Activated CD4-positive, alpha-beta T cell treated with anti-CD3 and anti-CD28 coated beads for 1 hour (primary cell): ENCODE data around the gene CALML6.

Experiments used
- DNase-seq: peaks from one replicate; pipeline ENCODE4 v3.0.0-alpha.2; 2020

Gene CALML6

DNA sequence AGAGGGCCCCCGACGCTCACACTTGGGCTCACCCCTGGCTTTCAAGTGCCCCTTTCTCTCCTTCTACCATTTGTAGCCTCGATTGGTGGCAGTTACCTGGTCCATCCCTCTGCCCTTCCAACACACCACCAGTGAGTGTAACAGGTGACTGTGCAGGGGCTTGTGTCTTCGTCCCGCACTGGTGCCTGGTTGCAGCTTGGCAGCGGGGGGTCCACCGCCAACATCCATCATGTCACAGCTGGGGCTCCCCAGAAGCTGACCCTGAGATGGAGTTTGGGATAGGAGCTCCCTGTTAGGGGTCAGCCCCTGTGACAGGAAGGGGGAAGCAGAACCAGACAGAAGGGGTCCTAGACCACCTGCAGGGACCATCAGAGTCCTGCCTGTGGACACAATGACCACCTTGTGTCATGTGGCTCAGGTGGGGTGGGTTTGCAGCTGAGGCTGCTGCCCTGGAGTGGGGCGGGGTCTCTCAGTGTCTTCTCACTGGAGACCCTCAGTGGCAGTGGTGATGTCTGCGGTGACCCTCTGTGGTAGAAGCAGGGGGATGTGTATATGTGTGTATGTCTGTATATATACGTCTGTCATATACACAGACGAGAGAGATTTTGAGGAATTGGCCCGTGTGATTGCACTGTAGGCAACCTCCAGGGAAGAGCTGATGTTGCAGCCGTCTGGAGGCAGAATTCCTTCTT is 3.6 kb upstream of the CALML6 start:
- DNase-seq = no peak

DNA sequence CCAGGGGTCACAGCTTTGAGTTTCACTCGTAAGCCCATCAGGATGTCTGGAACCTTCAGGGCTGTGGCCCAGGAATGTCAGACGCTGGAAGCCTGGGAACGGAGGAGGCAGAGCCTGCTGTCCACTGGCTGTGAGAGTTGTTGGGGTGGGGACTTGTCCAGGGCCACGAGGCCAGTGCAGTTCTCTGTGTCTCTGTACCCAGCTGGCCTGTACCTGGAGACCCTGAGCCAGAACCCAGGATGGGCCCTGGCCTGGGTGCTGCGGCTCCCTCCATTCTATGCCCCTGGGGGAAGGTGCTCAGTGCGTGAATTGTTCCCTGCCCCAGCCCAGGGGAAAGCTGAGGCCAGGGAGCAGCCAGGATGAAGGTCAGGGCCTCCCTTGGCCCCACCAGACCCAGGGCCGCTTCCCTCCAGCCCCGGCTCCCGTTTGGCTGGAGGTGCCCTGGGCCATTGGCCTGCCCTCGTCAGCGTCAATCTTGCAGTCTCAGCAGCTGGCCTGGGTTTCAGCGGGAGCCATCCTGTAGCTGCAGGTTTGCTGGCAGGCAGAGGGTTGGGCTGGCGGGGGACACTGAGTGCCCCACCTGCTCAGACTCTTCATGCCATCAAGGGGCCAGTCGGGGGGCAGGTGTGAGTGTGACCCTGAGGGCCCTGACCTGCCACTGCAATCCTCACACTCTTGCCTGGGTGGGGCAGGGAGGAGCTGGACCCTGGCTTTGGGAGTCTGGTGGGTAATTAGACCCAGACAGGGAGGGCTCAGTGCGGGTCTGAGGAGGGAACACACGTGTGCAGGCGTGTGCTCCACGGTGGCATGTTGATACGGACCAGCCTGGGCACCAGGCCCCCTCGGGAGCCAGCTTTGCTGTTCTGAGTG is 724 bp upstream of the CALML6 start:
- DNase-seq = no peak

DNA sequence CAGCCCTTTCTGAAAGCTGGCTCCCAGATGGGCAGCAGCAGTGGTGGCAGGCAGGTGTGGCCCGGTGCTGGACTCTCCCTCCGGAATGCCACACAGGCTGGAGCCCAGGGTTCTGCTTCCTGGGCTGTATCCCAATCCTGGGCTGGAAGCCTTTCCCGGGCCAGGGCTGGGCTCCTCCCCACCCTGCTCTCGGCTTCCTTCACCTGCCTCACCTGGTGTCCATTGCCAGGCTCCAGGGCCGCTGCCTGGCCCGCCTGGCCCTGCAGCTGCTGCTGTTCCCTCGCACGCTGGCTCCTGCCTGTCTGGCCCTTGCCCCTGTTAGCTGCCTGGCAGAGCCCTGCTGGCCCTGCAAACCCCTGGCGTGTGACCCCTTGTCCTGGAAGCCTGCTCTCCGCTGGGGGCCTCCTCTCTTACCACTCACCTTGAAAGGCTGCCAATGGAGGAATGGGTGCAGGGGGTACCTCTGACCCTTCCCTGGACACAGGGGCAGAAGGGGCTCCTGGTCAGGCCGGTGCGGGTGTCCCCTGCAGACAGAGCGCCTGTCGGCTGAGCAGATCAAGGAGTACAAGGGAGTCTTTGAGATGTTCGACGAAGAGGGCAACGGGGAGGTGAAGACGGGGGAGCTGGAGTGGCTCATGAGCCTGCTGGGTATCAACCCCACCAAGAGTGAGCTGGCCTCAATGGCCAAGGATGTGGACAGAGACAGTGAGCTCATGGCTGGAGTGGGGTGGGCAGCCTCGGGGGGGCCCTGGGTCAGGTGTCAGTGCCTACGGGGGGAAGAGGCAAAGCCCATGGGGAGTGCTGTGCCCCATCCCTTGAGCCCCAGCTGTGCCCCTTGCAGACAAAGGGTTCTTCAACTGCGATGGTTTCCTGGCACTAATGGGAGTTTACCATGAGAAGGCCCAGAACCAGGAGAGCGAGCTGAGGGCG is 1.1 kb downstream of the CALML6 start:
- DNase-seq = no peak

DNA sequence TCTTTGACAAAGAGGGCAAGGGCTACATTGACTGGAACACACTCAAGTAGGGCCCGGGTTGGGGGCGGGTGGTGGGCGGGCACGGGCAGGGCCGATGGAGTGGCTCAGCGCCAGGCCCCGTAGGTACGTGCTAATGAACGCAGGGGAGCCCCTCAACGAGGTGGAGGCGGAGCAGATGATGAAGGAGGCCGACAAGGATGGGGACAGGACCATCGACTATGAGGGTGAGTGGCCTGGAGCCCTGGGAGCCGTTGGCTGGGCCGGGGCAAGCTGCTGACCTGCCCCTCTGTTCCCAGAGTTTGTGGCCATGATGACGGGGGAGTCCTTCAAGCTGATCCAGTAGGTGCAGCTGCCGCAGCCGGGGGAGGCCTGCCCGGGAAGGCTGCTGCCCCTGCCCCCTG is 1.8 kb downstream of the CALML6 start:
- DNase-seq = no peak

DNA sequence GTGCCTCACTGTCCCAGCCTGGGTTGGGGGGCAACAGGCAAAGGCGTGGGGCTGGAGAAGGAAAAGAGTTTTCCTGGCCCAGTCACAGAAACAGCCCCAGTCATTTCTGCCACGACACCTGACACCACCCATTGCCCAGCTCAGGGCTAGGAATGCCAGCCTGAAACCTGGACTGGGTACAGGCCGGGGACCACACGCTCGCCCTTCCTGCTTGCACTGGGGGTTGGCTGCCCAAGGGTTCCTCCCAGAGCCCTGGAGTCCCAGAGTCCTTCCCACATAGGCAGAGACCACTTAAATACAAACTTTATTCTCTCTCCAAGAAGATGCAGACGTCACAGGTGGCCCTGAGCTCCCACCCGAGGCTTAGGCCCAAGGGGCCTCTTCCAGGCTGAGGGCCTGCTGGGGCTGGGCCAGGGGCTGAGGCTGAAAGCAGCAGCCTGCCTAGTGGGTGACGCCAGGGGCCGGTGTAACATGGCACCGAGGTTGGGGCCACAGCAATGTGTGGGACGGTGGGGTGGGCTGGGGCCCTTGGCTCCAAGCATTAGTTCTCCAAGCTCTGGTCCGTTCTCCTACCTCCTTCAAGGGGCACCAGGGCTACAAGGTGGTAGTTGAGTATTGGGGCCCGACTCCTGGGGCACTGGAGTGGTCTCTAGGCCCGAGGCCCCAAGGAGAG is 2.4 kb downstream of the CALML6 start:
- DNase-seq = no peak

DNA sequence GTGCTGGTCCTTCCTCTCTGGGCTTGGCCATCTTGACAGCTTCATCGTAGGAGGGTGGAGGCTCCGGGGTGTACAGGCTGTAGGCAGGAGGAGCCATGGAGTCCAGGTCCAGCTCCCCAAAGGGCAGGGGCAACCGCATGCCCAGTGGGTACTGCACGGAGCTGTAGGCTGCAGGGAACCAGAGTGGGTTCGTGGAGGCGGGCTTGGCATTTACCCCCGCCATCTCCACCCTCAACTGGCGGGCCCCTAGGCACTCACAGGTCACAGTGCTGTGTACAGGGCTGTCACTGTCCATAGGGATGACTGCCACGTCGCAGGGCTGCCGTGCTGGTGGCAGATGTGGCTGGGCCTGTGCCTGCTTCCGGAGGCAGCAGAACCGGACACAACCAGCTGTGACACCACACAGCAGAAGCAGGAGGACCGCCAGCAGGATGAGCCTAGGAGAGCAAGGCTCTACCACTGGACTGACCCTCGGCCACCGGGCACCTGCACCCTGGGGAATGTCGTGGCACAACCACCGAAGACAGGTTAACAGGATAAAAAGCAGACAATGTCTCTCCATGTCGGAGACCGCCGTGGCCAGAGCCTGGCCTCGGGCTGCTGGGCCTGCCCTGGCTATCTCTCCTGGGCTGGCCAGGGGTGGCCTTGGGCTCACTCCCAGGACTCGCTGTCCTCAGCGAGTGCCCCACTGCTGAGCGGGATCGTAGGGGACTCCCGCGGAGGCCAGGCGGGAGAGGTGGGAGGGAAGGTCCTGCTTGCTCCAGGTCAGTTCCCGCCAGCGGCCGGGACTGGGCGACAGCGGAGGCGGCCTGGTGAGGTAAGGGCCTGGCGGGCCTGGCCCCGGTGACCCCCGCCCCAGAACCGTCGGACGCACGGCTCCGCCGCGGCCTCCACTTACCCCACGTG is 3.2 kb downstream of the CALML6 start:
- no peak for DNase-seq

DNA sequence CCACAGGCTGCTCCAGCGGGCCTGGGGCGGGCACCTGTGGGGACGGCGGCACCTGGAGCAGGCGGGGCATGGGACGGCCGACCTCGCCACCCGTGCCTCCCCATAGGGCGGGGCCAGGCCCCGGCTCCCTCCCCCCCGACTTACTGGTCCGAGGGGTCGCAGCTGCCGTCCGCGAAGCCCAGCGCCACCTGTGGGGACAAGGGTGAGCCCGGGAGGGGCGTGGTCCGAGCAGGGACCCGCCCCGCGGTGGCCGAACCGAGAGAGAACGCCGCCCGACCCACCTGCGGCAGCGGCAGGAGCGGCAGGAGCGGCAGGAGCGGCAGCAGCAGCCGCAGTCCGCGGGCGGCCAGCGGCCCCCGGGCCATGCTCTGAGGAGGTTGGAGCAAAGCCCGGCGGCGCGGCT is 3.8 kb downstream of the CALML6 start, which contains the start of gene TMEM52:
Gene TMEM52 (minus strand): TSS at position 379 of the 403 bp plus-strand sequence. CDS start 14 bp downstream, at position 365.
- no peak for DNase-seq

DNA sequence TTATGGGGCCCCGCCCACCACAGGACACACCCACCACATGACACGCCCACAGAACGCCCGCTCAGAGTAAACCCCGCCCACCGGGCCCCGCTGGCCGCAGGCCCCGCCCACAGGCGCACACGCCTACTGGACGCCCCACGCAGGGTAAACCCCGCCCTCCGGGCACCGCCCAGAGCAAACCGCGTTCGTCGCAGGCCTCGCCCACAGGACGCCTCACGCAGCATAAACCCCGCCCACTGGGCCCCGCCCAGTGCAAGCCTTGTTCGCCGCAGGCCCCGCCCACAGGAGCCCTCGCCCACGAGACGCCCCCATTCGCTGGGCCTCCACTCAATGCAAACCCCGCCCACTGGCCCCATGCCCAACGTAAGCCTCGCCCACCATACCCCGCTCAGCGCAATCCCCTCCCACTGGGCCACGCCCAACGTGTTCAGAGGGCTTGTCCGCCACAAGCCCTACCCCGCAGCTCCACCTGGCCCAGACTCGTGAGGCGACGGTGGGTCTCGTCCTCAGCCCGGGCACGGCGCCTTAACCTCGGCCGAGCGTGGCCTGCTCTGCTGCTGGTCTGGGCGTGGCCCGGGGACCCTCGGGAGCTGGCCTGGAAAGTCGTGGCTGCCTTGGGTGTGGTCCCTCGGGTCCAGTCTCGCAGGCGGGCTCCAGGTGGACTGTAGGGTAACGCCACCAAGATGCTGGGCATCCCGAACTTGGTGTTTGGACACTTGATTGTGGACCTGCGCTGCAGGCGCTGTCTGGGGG is 4.4 kb downstream of the CALML6 start:
- DNase-seq = peak; percentile 99

DNA sequence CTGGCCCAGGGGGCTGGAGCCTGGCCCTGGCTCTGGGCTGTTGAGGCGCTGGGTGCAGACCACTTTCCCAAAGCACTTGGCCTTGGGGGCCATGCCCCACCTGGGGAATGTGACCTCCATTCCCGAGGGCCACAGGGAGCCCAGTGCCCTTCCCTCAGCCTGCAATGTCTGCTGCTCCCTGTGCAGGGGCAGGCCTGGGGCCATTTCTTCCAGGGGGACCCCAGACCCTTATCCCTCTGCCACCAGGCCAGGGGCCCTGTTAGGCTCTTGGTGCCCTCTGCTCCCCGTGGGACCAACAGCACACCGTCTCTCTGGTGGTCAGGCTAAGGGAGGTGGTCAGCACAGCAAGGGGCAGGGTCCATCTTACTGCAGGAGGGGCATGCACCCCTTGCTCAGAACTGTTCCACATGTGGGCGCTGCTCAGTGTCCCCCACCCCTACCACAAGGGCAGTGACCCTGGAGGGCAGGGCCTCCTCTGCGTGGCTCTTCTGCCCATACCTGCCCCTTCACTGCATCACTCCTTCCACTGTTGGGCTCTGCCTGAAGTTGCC is 5.1 kb downstream of the CALML6 start:
- no peak for DNase-seq

DNA sequence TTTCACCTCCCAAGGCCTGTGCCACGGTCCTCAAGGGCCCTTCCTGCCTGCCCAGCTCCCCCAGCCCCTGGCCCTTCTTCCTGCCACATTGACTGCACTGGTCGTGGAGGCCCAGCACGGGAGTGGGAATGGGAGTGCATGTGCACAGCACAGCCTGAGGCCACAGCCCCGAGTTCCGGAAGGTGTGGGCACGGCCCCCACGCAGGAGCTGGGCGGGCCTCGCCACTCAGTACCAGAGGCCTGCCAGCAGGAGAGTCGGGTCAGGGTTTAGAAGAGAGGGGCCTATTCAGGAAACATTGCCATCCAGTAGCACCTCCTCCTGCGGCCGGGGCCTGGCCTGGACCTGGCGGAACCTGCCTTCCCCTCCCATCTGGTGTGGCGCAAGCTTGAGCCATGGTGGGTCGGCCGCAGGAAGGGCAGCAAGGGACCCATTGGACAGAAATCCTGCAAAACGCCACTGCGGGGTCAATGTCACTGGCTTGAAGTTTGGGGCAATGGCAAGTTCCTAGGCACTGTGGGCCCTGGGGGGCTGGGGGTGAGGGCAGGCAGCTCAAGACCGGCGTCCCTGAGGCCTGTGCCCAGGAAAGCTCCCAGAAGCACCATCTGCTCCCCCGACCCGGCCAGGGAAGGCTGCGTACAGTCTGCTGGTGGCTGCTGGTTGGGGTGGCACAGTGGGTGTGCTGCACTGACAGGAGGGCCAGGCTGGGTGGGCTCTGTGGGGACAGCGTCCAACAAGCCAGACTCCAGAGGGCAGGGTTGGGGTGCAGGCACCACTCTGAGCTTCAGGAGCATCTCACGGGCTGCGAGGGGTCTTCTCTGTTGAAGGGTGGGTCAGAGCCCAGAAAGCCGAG is 5.8 kb downstream of the CALML6 start:
- DNase-seq = no peak

DNA sequence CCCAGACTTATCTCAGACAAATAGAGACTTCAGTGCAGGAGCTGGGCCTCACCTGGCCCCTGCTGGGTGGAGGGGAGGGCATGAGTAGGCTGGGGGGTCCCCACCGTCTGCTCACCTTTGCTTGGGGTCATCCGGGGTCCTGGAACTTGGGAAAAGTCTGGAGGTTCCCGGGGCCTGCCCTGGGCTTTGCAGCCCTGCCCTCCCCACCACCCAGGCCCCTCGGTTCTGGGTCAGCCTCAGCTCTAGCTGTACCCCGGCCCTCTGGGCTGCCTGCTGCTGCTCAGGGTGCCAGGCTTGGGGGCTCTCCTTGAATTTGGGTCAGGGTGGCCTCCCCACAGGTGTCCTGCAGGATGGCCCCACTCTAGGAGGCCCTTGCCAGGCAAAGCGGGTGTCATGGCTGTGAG is 6.4 kb downstream of the CALML6 start:
- DNase-seq = no peak

DNA sequence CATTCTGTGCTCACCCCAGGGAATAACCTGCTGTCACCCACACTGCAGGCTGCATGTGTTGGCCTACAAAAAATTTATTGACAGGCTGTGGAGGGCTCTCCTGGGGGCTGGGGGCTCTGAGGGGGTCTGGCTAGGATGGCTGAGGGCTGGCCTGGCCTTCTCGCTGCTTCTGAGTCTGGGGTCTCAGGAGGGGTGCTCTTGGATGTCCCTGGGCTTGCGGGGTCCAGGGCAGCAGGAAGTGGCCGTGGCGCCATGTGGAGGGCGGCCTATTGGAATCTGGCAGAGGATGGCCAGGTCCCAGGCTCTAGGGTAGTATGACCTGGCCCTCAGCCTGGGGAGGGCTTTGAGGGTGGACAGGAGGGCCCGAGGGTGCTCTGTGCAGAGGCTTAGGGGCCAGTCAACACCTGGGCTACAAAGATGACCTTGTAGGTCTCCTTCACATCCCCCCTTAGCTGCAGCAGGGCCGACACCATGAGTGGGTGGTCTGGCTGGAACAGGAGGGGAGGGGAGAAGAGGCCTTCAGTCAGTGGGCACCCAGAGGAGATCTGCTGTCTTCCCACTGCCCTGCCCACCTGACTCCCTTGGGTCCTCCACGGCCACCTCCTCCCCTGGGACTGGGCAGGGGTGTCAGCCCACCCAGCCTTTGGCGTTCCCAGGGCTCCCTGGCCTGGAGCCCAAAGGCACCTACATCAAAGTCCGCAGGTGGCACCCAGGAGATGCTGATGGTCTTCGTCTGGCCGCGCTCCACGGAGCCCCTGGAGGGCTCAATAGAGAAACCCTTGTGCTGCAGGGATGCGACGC is 7.0 kb downstream of the CALML6 start:
- no peak for DNase-seq

DNA sequence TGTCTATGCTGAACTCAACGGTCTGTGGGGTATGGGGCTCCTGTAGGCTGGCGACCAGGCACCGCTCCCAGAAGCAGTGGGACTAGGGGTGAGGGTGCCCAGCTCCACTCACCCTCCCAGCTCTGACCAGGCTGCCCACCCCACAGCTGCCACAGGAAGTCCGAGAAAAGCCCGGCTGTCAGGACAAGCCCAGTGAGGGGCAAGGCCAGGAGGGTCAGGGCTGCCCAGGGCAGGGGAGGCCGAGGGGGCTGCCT is 7.6 kb downstream of the CALML6 start:
- DNase-seq = no peak

DNA sequence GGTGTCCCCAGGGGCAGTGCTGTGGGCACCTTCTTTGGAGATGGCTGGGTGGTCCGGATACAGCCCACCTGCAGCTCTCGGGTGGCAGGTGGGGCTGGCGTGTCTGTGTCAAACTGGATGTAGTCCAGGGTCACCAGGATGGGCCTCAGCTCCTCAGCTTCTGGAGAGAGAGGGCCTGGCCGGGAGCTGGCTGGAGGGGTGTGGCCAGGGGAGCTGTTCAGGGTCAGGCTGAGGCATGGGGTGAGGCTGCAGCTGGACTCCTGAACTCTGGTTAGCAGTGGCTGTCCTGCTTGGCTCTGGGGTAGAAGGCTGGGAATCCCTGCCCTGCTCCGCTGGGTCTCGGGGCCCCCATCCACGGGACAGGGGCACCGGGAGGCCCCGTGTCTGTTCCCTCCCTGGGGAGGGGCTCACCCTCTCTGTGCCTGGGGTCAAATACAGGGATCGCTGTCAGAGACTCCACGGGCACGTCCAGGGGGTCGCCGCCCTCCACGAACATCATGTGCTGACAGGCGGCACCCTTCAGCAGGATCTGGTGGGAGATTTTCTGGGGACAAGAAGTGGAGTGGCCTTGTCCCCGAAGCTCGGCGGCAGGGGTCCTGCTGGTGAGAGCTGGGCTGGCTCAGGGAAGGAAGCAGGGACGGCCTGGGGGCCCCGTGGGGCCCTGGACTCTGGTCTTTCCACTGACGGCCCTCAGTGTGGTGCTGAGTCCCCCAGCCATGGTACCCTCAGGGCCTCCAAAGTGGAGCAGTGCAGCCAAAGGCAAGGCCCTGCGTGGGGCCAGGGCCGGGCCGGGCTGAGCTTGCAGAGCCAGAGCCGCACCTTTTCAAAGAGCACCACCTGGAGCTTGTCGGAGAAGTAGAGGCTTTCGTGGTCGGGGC is 8.1 kb downstream of the CALML6 start:
- no peak for DNase-seq

DNA sequence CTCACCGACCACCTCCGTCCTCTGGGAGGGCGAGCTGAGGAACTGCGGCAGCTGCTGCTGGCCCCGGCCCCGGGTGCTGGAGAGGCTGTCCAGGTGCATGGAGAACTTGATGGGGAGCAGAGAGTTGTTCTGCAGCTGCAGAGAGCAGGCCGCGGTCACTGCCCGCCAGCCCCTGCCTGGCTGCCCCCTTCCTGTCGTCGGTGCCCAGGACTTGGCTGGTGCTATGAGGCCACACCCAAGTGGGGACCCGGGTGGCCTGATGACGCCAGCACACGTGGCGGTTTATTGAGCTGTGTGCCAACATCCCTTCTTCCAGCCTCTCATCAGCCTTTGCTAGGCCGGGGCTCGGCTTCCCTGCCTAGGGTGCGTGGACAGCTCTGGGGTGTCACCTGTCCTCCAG is 9.3 kb downstream of the CALML6 start:
- DNase-seq = no peak

DNA sequence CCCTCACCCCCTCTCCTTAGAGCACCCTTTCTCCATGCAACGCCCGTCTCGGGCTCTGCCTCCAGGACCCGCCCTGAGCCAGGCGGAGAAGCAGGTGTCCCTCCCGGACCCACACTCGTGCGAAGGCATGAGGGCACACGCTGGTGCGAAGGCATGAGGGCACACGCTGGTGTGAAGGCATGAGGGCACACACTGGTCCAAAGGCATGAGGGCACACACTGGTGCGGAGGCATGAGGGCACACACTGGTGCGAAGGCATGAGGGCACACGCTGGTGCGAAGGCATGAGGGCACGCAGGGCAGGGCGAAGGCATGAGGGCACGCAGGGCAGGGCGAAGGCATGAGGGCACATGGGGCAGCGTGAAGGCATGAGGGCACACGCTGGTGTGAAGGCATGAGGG is 9.8 kb downstream of the CALML6 start:
- no peak for DNase-seq

DNA sequence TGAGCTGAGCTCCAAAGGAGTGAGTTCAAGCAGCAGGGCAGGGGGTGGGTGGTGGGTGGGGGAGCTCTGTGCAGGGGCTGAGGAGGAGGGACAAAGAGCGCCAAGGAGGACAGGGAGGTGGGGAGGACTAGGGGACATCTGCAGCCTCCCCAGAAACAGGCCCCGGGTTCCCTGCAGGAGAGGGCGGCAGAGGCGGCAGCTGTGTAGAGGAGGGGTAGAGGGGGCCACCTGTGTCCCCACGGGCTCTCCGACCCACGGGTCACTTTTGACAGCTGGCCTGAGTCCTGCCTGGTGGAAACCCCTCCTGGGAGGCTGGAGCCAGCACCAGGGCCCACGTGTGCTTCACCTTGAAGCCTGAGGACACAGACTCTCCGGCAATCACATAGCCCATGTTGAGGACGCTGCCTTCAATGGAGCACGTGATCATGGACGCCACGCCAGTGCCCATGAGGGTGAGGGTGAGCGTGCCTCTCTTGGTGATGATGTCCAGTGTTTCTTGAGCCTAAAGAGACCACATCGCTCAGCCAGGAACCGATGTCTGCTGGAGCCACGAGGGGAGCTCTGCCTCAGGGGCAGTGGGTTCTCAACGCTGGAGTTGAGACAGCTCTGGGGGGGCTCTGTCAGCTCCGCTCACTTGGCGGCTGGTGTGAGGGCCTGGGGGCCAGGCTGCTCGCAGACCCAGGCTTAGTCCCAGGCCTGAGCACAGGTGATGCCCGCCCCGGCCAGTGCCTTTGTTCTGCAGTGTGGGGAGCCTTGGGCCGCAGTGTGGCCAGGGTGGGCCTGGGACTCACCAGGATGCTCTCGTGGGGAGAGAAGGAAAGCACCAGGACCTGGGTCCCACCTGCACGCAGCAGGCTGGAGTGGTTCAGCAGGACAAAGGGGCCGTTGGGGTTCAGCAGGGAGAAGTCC is 10.6 kb downstream of the CALML6 start:
- no peak for DNase-seq
